ENCODE data around the gene FRY. TPM values are rescaled to one million over a fixed set of nuclear protein-coding genes. Genes with fewer than 3 reads are reported as not detected.
A peak's percentile ranks its signal among the peaks of the same experiment; 100 is the strongest.

Gene FRY
- total and polyA plus RNA-seq, 2 donors from 2014 or later = 21.8 to 69.5 TPM

GRCh38 chr13:32033744-32034143 lies 2.2 kb downstream of the FRY start:
- TF ChIP-seq CTCF (IDR thresholded peaks at IDR 0.05; ENCODE audit: borderline replicate concordance, extremely low read depth, insufficient read depth) = no peak
- H3K27me3 ChIP-seq (ENCODE audit: control insufficient read depth, insufficient read depth, low read length) = no peaks in the 10 kb centered on the region
- H3K4me3 ChIP-seq (ENCODE audit: low read length in 3 of 3) = peak overlapping the region in 1 of 3 donors; percentile 22
- H3K4me1 ChIP-seq (ENCODE audit: control insufficient read depth in 2 of 3, insufficient read depth in 2 of 3, low read depth in 1 of 3, low read length in 3 of 3) = peaks cover 0 to 4% (median 3%) of the 10 kb centered on the region in 3 donors
- no peak for FAIRE-seq
- H3K36me3 ChIP-seq (ENCODE audit: control insufficient read depth in 2 of 3, insufficient read depth in 3 of 3, low read length in 3 of 3) = no peaks in the 10 kb centered on the region
- no peak for DNase-seq
- no peak overlapping the region for H3K27ac ChIP-seq (ENCODE audit: low read depth in 2 of 2, low read length in 2 of 2)
- H3K9ac ChIP-seq (ENCODE audit: low read length in 3 of 3) = no peak overlapping the region
- H3K9me3 ChIP-seq (ENCODE audit: control insufficient read depth in 2 of 3, insufficient read depth in 1 of 3, low read length in 3 of 3) = no peaks in the 10 kb centered on the region
- intact Hi-C loops (cut with DNase I) = no loop called here

DNA sequence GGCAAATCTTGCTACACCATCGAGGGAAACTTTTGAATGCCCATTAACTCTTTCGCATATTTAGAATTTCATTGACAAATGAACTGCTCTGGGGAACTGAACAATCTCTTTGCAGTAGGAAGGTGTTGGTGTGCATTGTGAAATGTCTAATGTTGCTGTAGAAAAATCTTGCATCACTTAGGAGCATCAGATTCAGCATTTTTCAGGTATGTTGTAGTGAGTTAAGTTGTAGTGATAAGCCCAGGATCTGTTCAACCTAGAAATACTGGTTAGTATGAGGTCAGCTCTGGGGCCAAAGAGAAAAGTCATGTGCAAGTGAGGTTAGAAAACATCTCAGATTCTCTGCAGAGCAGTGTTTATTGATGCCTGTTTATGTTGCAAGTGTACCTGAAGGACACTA lies 4.1 kb downstream of the FRY start:
- DNase-seq = no peak
- Histone ChIP-seq H3K9ac (ENCODE audit: low read length in 3 of 3) (no peak overlapping the region), H3K9me3 (ENCODE audit: control insufficient read depth in 2 of 3, insufficient read depth in 1 of 3, low read length in 3 of 3) (no peaks in the 10 kb centered on the region), H3K36me3 (ENCODE audit: control insufficient read depth in 2 of 3, insufficient read depth in 3 of 3, low read length in 3 of 3) (no peaks in the 10 kb centered on the region), H3K4me3 (ENCODE audit: low read length in 3 of 3) (no peak overlapping the region), H3K27ac (ENCODE audit: low read depth in 2 of 2, low read length in 2 of 2) (no peak overlapping the region), H3K27me3 (ENCODE audit: control insufficient read depth, insufficient read depth, low read length) (no peaks in the 10 kb centered on the region), H3K4me1 (ENCODE audit: control insufficient read depth in 2 of 3, insufficient read depth in 2 of 3, low read depth in 1 of 3, low read length in 3 of 3) (peaks cover 0 to 3% (median 2%) of the 10 kb centered on the region in 3 donors)
- FAIRE-seq = no peak
- TF ChIP-seq CTCF (IDR thresholded peaks at IDR 0.05; ENCODE audit: borderline replicate concordance, extremely low read depth, insufficient read depth) = no peak
- intact Hi-C loops (cut with DNase I) = no loop called here

GRCh38 chr13:32036126-32036695 lies 4.6 kb downstream of the FRY start:
- no peaks in the 10 kb centered on the region for H3K27me3 ChIP-seq (ENCODE audit: control insufficient read depth, insufficient read depth, low read length)
- no peak for TF ChIP-seq CTCF (IDR thresholded peaks at IDR 0.05; ENCODE audit: borderline replicate concordance, extremely low read depth, insufficient read depth)
- intact Hi-C loops (cut with DNase I) = no loop called here
- H3K4me1 ChIP-seq (ENCODE audit: control insufficient read depth in 2 of 3, insufficient read depth in 2 of 3, low read depth in 1 of 3, low read length in 3 of 3) = peaks cover 0 to 3% (median 0%) of the 10 kb centered on the region in 3 donors
- H3K27ac ChIP-seq (ENCODE audit: low read depth in 2 of 2, low read length in 2 of 2) = no peak overlapping the region
- no peak for DNase-seq
- no peak for FAIRE-seq
- no peaks in the 10 kb centered on the region for H3K9me3 ChIP-seq (ENCODE audit: control insufficient read depth in 2 of 3, insufficient read depth in 1 of 3, low read length in 3 of 3)
- H3K9ac ChIP-seq (ENCODE audit: low read length in 3 of 3) = peak overlapping the region in 1 of 3 donors; percentile 14
- H3K4me3 ChIP-seq (ENCODE audit: low read length in 3 of 3) = peak overlapping the region in 1 of 3 donors; percentile 49
- no peaks in the 10 kb centered on the region for H3K36me3 ChIP-seq (ENCODE audit: control insufficient read depth in 2 of 3, insufficient read depth in 3 of 3, low read length in 3 of 3)

DNA sequence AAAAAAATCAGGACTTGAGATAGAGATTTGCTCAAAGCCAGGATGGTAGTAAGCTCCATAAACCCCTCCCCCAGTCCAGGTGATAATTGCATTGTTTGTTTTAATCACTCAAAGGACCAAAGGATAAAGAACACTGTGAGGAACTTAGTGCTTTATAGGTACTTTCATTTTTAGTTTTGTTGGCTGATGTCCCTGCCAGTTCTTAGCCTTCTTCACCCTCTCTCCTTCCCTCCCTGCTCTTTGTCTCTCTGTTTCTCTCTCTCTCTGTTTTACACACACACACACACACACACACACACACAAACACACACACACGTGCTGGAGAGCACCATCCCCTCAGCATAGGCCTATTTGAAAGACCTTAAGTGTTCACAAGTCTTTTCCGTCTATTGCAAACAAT lies 5.2 kb downstream of the FRY start:
- Histone ChIP-seq H3K9ac (ENCODE audit: low read length in 3 of 3) (peak overlapping the region in 1 of 3 donors; percentile 14), H3K9me3 (ENCODE audit: control insufficient read depth in 2 of 3, insufficient read depth in 1 of 3, low read length in 3 of 3) (no peaks in the 10 kb centered on the region), H3K4me3 (ENCODE audit: low read length in 3 of 3) (peak overlapping the region in 1 of 3 donors; percentile 49), H3K27me3 (ENCODE audit: control insufficient read depth, insufficient read depth, low read length) (no peaks in the 10 kb centered on the region), H3K27ac (ENCODE audit: low read depth in 2 of 2, low read length in 2 of 2) (no peak overlapping the region), H3K4me1 (ENCODE audit: control insufficient read depth in 2 of 3, insufficient read depth in 2 of 3, low read depth in 1 of 3, low read length in 3 of 3) (peaks cover 0 to 3% (median 0%) of the 10 kb centered on the region in 3 donors), H3K36me3 (ENCODE audit: control insufficient read depth in 2 of 3, insufficient read depth in 3 of 3, low read length in 3 of 3) (no peaks in the 10 kb centered on the region)
- FAIRE-seq = no peak
- no peak for DNase-seq
- no peak for TF ChIP-seq CTCF (IDR thresholded peaks at IDR 0.05; ENCODE audit: borderline replicate concordance, extremely low read depth, insufficient read depth)
- intact Hi-C loops (cut with DNase I) = no loop called here

Data from kidney (tissue), 14 donors.